Astrocyte (in vitro differentiated cells and primary cell): ENCODE results near the gene ARL5A. TPM values are rescaled to one million over a fixed set of nuclear protein-coding genes. Genes with fewer than 3 reads are reported as not detected.

Experiments
- DNase-seq: peaks from one replicate; pipeline ENCODE4 v3.0.0-alpha.2; 2010; ENCODE audit warnings: low read depth
- FAIRE-seq: peaks from 2 replicates; lab custom pipeline; 2011; peaks lifted over from hg19 to GRCh38; lab: Jason Lieb, UNC
- H2AFZ ChIP-seq: 2 replicates; pipeline ENCODE4 v1.6.0; 2012; ENCODE audit warnings: low read depth, low read length, inconsistent platforms
- H3K27ac ChIP-seq: 2 replicates; pipeline ENCODE4 v1.5.1; 2011; ENCODE audit warnings: low read depth, low read length, inconsistent platforms
- H3K27me3 ChIP-seq: 2 replicates; pipeline ENCODE4 v1.6.0; 2011; ENCODE audit warnings: low read length, inconsistent platforms; ENCODE audit not compliant: insufficient read depth
- H3K36me3 ChIP-seq: 2 replicates; pipeline ENCODE4 v1.5.1; 2011; ENCODE audit warnings: low read length, inconsistent platforms; ENCODE audit not compliant: insufficient read depth
- H3K4me1 ChIP-seq: 2 replicates; pipeline ENCODE4 v1.5.1; 2011; ENCODE audit warnings: low read length, inconsistent platforms; ENCODE audit not compliant: insufficient read depth
- H3K4me2 ChIP-seq: 2 replicates; pipeline ENCODE4 v1.6.0; 2012; ENCODE audit warnings: low read length, inconsistent platforms
- H3K4me3 ChIP-seq: 2 replicates; pipeline ENCODE4 v1.5.1; 2011; ENCODE audit warnings: low read depth, mild to moderate bottlenecking, low read length, inconsistent platforms; ENCODE audit not compliant: insufficient read depth
- H3K79me2 ChIP-seq: 2 replicates; pipeline ENCODE4 v1.6.0; 2012; ENCODE audit warnings: mild to moderate bottlenecking, low read length, inconsistent platforms; ENCODE audit not compliant: insufficient read depth
- H3K9ac ChIP-seq: 2 replicates; pipeline ENCODE4 v1.6.0; 2012; ENCODE audit warnings: mild to moderate bottlenecking, low read length, inconsistent platforms
- H3K9me3 ChIP-seq: 2 replicates; pipeline ENCODE4 v1.5.1; 2012; ENCODE audit warnings: low read depth, mild to moderate bottlenecking, low read length, inconsistent platforms; ENCODE audit not compliant: insufficient read depth
- H4K20me1 ChIP-seq: 2 replicates; pipeline ENCODE4 v1.6.0; 2012; ENCODE audit warnings: low read length, inconsistent platforms; ENCODE audit not compliant: insufficient read depth
- H3K27ac Mint-ChIP-seq: one replicate; pipeline ENCODE4 v1.8.0; 2021; ENCODE audit warnings: mild to moderate bottlenecking, mixed read lengths; ENCODE audit not compliant: unreplicated experiment
- H3K27me3 Mint-ChIP-seq: one replicate; pipeline ENCODE4 v1.8.0; 2021; ENCODE audit warnings: low read depth, mixed read lengths; ENCODE audit not compliant: unreplicated experiment
- H3K36me3 Mint-ChIP-seq: one replicate; pipeline ENCODE4 v1.8.0; 2021; ENCODE audit warnings: low read depth, mixed read lengths; ENCODE audit not compliant: unreplicated experiment
- H3K4me1 Mint-ChIP-seq: one replicate; pipeline ENCODE4 v1.8.0; 2021; ENCODE audit warnings: low read depth, mixed read lengths; ENCODE audit not compliant: unreplicated experiment
- H3K4me3 Mint-ChIP-seq: one replicate; pipeline ENCODE4 v1.8.0; 2021; ENCODE audit warnings: mild to moderate bottlenecking, moderate library complexity, mixed read lengths; ENCODE audit not compliant: unreplicated experiment
- H3K9me3 Mint-ChIP-seq: one replicate; pipeline ENCODE4 v1.8.0; 2021; ENCODE audit warnings: mild to moderate bottlenecking, mixed read lengths; ENCODE audit not compliant: unreplicated experiment
- EZH2 ChIP-seq: IDR thresholded peaks from 2 replicates; pipeline ENCODE4 v1.6.1; 2012; ENCODE audit warnings: mild to moderate bottlenecking, low read length, inconsistent platforms; ENCODE audit not compliant: insufficient read depth
- total RNA-seq: library from RNA; stranded (reverse); gene quantifications from 2 replicates; pipeline ENCODE4 v1.2.1, GENCODE V29; 2021
- TF ChIP-seq, protein P1 (sequence below): IDR thresholded peaks from 2 replicates; pipeline ENCODE4 v1.5.1; 2011; ENCODE audit warnings: low read depth, mild to moderate bottlenecking, inconsistent platforms, low read length, moderate library complexity; ENCODE audit not compliant: insufficient read depth

Gene ARL5A
- total RNA-seq, 1 donor from 2014 or later, result 69.7 TPM

DNA sequence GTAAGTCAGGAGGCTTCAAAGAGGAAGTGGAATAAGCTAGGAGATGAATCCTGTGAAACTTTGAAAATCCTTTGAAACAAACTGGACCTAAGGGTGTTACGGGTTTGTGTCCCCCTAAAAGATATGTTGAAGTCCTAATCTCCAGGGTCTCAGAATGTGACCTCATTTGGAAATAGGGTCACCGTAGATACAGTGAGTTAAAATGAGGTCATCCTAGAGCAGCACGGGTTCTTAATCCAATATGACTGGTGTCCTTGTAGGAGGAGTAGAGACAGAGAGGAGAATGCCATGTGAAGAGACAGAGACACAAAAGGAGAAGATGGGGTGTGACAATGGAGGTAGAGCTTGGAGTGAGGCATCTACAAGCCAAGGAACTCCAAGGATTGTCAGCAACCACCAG is 67.0 kb downstream of the ARL5A start:
- DNase-seq (no peak), FAIRE-seq (no peak)
- H3K4me1 ChIP-seq, result no peaks in the 10 kb centered on the region
- H3K36me3 Mint-ChIP-seq, result peaks cover 9% of the 10 kb centered on the region
- no peaks in the 10 kb centered on the region for H3K9me3 ChIP-seq
- no peaks in the 10 kb centered on the region for H3K27me3 ChIP-seq
- no peak overlapping the region for H3K27ac Mint-ChIP-seq
- H3K79me2 ChIP-seq, result no peaks in the 10 kb centered on the region
- no peak overlapping the region for H3K4me3 ChIP-seq
- no peaks in the 10 kb centered on the region for H3K9me3 Mint-ChIP-seq
- H3K4me1 Mint-ChIP-seq, result peaks cover 8% of the 10 kb centered on the region
- no peak overlapping the region for H3K9ac ChIP-seq
- no peak overlapping the region for H3K4me2 ChIP-seq
- no peaks in the 10 kb centered on the region for H3K36me3 ChIP-seq
- no peaks in the 10 kb centered on the region for H4K20me1 ChIP-seq
- no peak overlapping the region for H3K4me3 Mint-ChIP-seq
- no peaks in the 10 kb centered on the region for H3K27me3 Mint-ChIP-seq
- TF ChIP-seq, protein P1, sequence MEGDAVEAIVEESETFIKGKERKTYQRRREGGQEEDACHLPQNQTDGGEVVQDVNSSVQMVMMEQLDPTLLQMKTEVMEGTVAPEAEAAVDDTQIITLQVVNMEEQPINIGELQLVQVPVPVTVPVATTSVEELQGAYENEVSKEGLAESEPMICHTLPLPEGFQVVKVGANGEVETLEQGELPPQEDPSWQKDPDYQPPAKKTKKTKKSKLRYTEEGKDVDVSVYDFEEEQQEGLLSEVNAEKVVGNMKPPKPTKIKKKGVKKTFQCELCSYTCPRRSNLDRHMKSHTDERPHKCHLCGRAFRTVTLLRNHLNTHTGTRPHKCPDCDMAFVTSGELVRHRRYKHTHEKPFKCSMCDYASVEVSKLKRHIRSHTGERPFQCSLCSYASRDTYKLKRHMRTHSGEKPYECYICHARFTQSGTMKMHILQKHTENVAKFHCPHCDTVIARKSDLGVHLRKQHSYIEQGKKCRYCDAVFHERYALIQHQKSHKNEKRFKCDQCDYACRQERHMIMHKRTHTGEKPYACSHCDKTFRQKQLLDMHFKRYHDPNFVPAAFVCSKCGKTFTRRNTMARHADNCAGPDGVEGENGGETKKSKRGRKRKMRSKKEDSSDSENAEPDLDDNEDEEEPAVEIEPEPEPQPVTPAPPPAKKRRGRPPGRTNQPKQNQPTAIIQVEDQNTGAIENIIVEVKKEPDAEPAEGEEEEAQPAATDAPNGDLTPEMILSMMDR, result no peak
- no peak for TF ChIP-seq EZH2
- no peak overlapping the region for H3K27ac ChIP-seq
- no peak overlapping the region for H2AFZ ChIP-seq

DNA sequence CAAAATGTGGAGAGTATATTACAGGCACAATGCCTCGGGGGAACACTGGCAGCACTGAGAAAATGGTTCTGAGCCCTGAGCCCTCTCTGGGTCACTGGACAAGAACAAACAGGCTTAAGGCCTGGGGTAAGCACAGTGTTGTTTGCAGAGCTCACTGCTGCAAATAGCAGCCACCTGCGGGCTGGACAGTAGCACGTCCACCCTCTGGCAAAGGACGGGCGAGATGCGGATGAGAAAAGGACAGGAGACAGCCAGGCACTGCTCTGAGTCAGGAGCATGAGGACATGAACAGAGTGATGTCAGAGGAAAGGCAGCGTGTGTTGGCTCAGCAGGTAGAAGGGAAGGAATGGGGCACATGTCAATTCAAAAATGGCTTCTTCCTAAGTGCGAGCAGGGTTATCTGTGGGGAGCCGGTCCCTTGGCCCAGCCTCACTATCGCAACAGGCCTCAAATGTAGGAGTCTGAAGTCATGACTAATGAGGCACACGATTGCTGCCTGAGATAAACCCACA is 68.0 kb downstream of the ARL5A start:
- Mint-ChIP-seq H3K4me3 (no peak overlapping the region), H3K9me3 (no peaks in the 10 kb centered on the region), H3K27ac (peak overlapping the region; percentile 9), H3K4me1 (peaks cover 4% of the 10 kb centered on the region), H3K27me3 (no peaks in the 10 kb centered on the region), H3K36me3 (peaks cover 7% of the 10 kb centered on the region)
- Histone ChIP-seq H3K4me2 (no peak overlapping the region), H3K36me3 (no peaks in the 10 kb centered on the region), H4K20me1 (no peaks in the 10 kb centered on the region), H3K4me1 (no peaks in the 10 kb centered on the region), H3K9me3 (no peaks in the 10 kb centered on the region), H3K4me3 (no peak overlapping the region), H3K9ac (no peak overlapping the region), H3K27me3 (no peaks in the 10 kb centered on the region), H3K79me2 (no peaks in the 10 kb centered on the region), H3K27ac (no peak overlapping the region), H2AFZ (peak overlapping the region; percentile 49)
- TF ChIP-seq EZH2, result no peak
- TF ChIP-seq, protein P1, result no peak
- FAIRE-seq, result no peak
- peak; percentile 53 for DNase-seq

DNA sequence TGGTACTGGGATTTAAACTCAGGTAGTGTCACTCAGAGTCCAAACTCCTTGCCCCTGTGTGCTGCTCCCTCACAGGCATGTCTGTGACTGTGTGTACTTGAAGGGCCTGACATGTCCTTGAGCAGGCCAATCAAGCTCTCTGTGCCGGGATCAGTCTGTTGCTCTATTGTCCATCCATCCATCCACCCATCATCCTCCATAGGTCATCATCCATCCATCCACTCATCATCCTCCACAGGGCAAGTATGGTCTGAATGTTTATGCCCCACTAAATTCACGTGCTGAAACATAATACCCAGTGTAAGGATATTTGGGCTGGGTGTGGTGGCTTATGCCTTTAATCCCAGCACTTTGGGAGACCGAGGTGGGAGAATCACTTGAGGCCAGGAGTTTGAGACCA is 69.5 kb downstream of the ARL5A start:
- H3K36me3 ChIP-seq, result no peaks in the 10 kb centered on the region
- H3K27me3 ChIP-seq, result no peaks in the 10 kb centered on the region

More for the DNA sequence above, 69.5 kb downstream of the ARL5A start:
- H3K27ac ChIP-seq, result no peak overlapping the region
- Mint-ChIP-seq H3K4me1 (peaks cover 4% of the 10 kb centered on the region), H3K9me3 (no peaks in the 10 kb centered on the region), H3K4me3 (no peak overlapping the region), H3K27ac (no peak overlapping the region), H3K27me3 (no peaks in the 10 kb centered on the region), H3K36me3 (peaks cover 3% of the 10 kb centered on the region)
- no peaks in the 10 kb centered on the region for H4K20me1 ChIP-seq
- no peak overlapping the region for H3K9ac ChIP-seq
- no peak overlapping the region for H3K4me2 ChIP-seq
- FAIRE-seq (no peak), DNase-seq (no peak)
- H3K4me1 ChIP-seq, result no peaks in the 10 kb centered on the region
- no peaks in the 10 kb centered on the region for H3K9me3 ChIP-seq
- no peaks in the 10 kb centered on the region for H3K79me2 ChIP-seq
- no peak overlapping the region for H2AFZ ChIP-seq
- no peak overlapping the region for H3K4me3 ChIP-seq
- TF ChIP-seq, protein P1, result no peak
- TF ChIP-seq EZH2, result no peak
